IMR-90 (cell line): ENCODE results near the gene CPN2. TPM values are rescaled to one million over a fixed set of nuclear protein-coding genes. Genes with fewer than 3 reads are reported as not detected.

ENCODE experiments used
- ATAC-seq: fragments of 200-7000 bp; cut with Tn5 transposase; 2 replicates; pipeline ENCODE4 v1.9.1; 2020; ENCODE audit warnings: low read depth, mild to moderate bottlenecking, moderate library complexity
- BruUV-seq: library from RNA; stranded (reverse); fragments of 400-500 nt; replicated peaks from 2 replicates; lab custom pipeline; 2021; lab: Mats Ljungman, UMichigan
- CTCF ChIA-PET: fragments of 300-600 bp; formaldehyde crosslinking; extraction: SDS; loops from one replicate; lab custom pipeline; 2021; ENCODE audit warnings: antibody characterized with exemption; lab: Yijun Ruan, JAX
- POLR2A ChIA-PET: fragments of 300-600 bp; sonication (Branson Sonifier 250); formaldehyde crosslinking; loops from one replicate; lab custom pipeline; 2022; ENCODE audit warnings: antibody characterized with exemption; ENCODE audit not compliant: unreplicated experiment; lab: Charles Lee
- DNase-seq: peaks from one replicate; pipeline ENCODE4 v3.0.0; 2013
- H2AFZ ChIP-seq: replicated peaks from 2 replicates; pipeline ENCODE3; 2013; ENCODE audit warnings: low read length, mild to moderate bottlenecking; ENCODE audit not compliant: poor library complexity
- H2AK5ac ChIP-seq: 2 replicates; pipeline ENCODE4 v1.6.1; 2013; ENCODE audit warnings: low read depth, low read length, inconsistent platforms
- H2AK9ac ChIP-seq: replicated peaks from 2 replicates; pipeline ENCODE3; 2013; ENCODE audit warnings: mild to moderate bottlenecking, low read depth, low read length, moderate library complexity; ENCODE audit not compliant: poor library complexity
- H2BK120ac ChIP-seq: 2 replicates; pipeline ENCODE4 v1.6.1; 2013; ENCODE audit warnings: low read depth, low read length, inconsistent platforms
- H2BK15ac ChIP-seq: 3 replicates; pipeline ENCODE4 v1.6.1; 2013; ENCODE audit warnings: low read depth, low read length, inconsistent platforms
- H2BK20ac ChIP-seq: 2 replicates; pipeline ENCODE4 v1.6.1; 2013; ENCODE audit warnings: low read depth, mild to moderate bottlenecking, inconsistent platforms, low read length, moderate library complexity
- H2BK5ac ChIP-seq: 2 replicates; pipeline ENCODE4 v1.6.1; 2013; ENCODE audit warnings: mild to moderate bottlenecking, low read depth, low read length, inconsistent platforms; ENCODE audit not compliant: poor library complexity, severe bottlenecking
- H3K14ac ChIP-seq: replicated peaks from 2 replicates; pipeline ENCODE4 v1.6.1; 2013; ENCODE audit warnings: low read depth, low read length, inconsistent platforms
- H3K18ac ChIP-seq: 2 replicates; pipeline ENCODE4 v1.6.1; 2013; ENCODE audit warnings: low read depth, low read length, control low read depth
- H3K23ac ChIP-seq: 2 replicates; pipeline ENCODE4 v1.6.1; 2013; ENCODE audit warnings: low read depth, low read length, inconsistent platforms
- H3K27ac ChIP-seq: 2 replicates; pipeline ENCODE4 v1.5.1; 2013; ENCODE audit warnings: mild to moderate bottlenecking, control low read depth, low read length; ENCODE audit not compliant: insufficient read depth
- H3K27me3 ChIP-seq: 2 replicates; pipeline ENCODE4 v1.6.1; 2013; ENCODE audit warnings: low read length; ENCODE audit not compliant: control insufficient read depth, insufficient read depth
- H3K36me3 ChIP-seq: 2 replicates; pipeline ENCODE4 v1.6.1; 2013; ENCODE audit warnings: low read length, mixed read lengths; ENCODE audit not compliant: control insufficient read depth, insufficient read depth
- H3K4ac ChIP-seq: 2 replicates; pipeline ENCODE4 v1.6.1; 2013; ENCODE audit warnings: low read depth, low read length, inconsistent platforms
- H3K4me1 ChIP-seq: 2 replicates; pipeline ENCODE4 v1.6.1; 2013; ENCODE audit warnings: low read length, mixed read lengths; ENCODE audit not compliant: control insufficient read depth, insufficient read depth
- H3K4me2 ChIP-seq: 2 replicates; pipeline ENCODE4 v1.6.1; 2013; ENCODE audit warnings: low read depth, mild to moderate bottlenecking, control low read depth, low read length, moderate library complexity
- H3K4me3 ChIP-seq: 2 replicates; pipeline ENCODE4 v1.5.1; 2013; ENCODE audit warnings: low read depth, mild to moderate bottlenecking, control low read depth, low read length, moderate library complexity; ENCODE audit not compliant: insufficient read depth
- H3K56ac ChIP-seq: 2 replicates; pipeline ENCODE4 v1.6.1; 2013; ENCODE audit warnings: low read length, inconsistent platforms; ENCODE audit not compliant: insufficient read depth; ENCODE audit errors: extremely low read depth
- H3K79me1 ChIP-seq, 2 experiments: 2 replicates each; pipeline ENCODE4 v1.6.1; 2013; ENCODE audit warnings: low read length in 2 of 2, inconsistent platforms in 1 of 2, low read depth in 1 of 2
- H3K9ac ChIP-seq: 2 replicates; pipeline ENCODE4 v1.6.1; 2013; ENCODE audit warnings: low read depth, low read length, control low read depth
- H3K9me1 ChIP-seq: 2 replicates; pipeline ENCODE4 v1.6.1; 2013; ENCODE audit warnings: low read length, inconsistent platforms; ENCODE audit not compliant: insufficient read depth
- H3K9me3 ChIP-seq: 2 replicates; pipeline ENCODE4 v1.6.1; 2013; ENCODE audit warnings: low read length; ENCODE audit not compliant: control insufficient read depth, insufficient read depth
- H4K20me1 ChIP-seq: 2 replicates; pipeline ENCODE4 v1.6.1; 2013; ENCODE audit warnings: low read length, inconsistent platforms; ENCODE audit not compliant: insufficient read depth
- H4K5ac ChIP-seq: 2 replicates; pipeline ENCODE4 v1.6.1; 2013; ENCODE audit warnings: mild to moderate bottlenecking, low read depth, low read length, control low read depth
- H4K8ac ChIP-seq, 2 experiments: 2 replicates each; pipeline ENCODE4 v1.6.1; 2013; ENCODE audit warnings: low read depth in 2 of 2, low read length in 2 of 2, control low read depth in 1 of 2, inconsistent platforms in 1 of 2
- H4K91ac ChIP-seq: 2 replicates; pipeline ENCODE4 v1.6.1; 2013; ENCODE audit warnings: low read depth, low read length, inconsistent platforms; ENCODE audit not compliant: insufficient read depth
- BHLHE40 ChIP-seq: fragments of 150-350 bp; IDR thresholded peaks from 2 replicates; pipeline ENCODE4 v1.6.1; 2016; ENCODE audit warnings: mild to moderate bottlenecking, low read depth, low read length
- CHD1 ChIP-seq: IDR thresholded peaks from 2 replicates; pipeline ENCODE4 v1.6.1; 2012; ENCODE audit warnings: low read depth, low read length, improper control_type of control experiment
- CTCF ChIP-seq: conservative IDR thresholded peaks from 2 replicates; pipeline ENCODE4 v1.5.1; 2012; ENCODE audit warnings: mild to moderate bottlenecking, low read depth, low read length, improper control_type of control experiment
- FOS ChIP-seq: fragments of 150-350 bp; IDR thresholded peaks from 2 replicates; pipeline ENCODE4 v1.6.1; 2016; ENCODE audit warnings: low read depth, low read length
- MAFK ChIP-seq: IDR thresholded peaks from 2 replicates; pipeline ENCODE4 v1.6.1; 2012; ENCODE audit warnings: low read depth, low read length, improper control_type of control experiment
- MAZ ChIP-seq: IDR thresholded peaks from 2 replicates; pipeline ENCODE4 v1.6.1; 2012; ENCODE audit warnings: low read depth, mild to moderate bottlenecking, low read length, improper control_type of control experiment, moderate library complexity, borderline replicate concordance
- MXI1 ChIP-seq: IDR thresholded peaks from 2 replicates; pipeline ENCODE4 v1.6.1; 2012; ENCODE audit warnings: low read depth, mild to moderate bottlenecking, low read length, moderate library complexity, borderline replicate concordance
- NFE2L2 ChIP-seq: fragments of 150-350 bp; IDR thresholded peaks from 2 replicates; pipeline ENCODE4 v1.6.1; 2016; ENCODE audit warnings: low read depth, mild to moderate bottlenecking, low read length
- POLR2A ChIP-seq: IDR thresholded peaks from 2 replicates; pipeline ENCODE4 v1.6.1; 2012; ENCODE audit warnings: mild to moderate bottlenecking, low read depth, low read length
- RAD21 ChIP-seq: IDR thresholded peaks from 2 replicates; pipeline ENCODE4 v1.6.1; 2012; ENCODE audit warnings: low read length, improper control_type of control experiment
- RCOR1 ChIP-seq: IDR thresholded peaks from 2 replicates; pipeline ENCODE4 v1.6.1; 2012; ENCODE audit warnings: mild to moderate bottlenecking, low read length, improper control_type of control experiment; ENCODE audit not compliant: insufficient replicate concordance
- RFX5 ChIP-seq: IDR thresholded peaks from 2 replicates; pipeline ENCODE4 v1.8.0; 2012; ENCODE audit warnings: low read depth, mild to moderate bottlenecking, low read length, moderate library complexity
- SMC3 ChIP-seq: fragments of 150-350 bp; IDR thresholded peaks from 2 replicates; pipeline ENCODE4 v1.6.1; 2016; ENCODE audit warnings: low read depth, mild to moderate bottlenecking, antibody characterized with exemption, low read length, moderate library complexity
- WGBS, 2 experiments: methylation state at CpG; one replicate each; pipeline versions ENCODE4 v1.1.5 to v1.1.7; 2013; ENCODE audit warnings: missing lambda C conversion rate in 2 of 2; ENCODE audit not compliant: insufficient read length in 1 of 2; ENCODE audit errors: extremely low coverage in 2 of 2; 5-methylcytosine and 5-hydroxymethylcytosine counted together
- dilution Hi-C: fragments of 300-500 bp; cut with HindIII; formaldehyde crosslinking; loops from one replicate; pipeline ENCODE4 v1.14.3; 2018; ENCODE audit warnings: low sequenced_read_pairs; ENCODE audit not compliant: unreplicated experiment
- in situ Hi-C: fragments of 300-500 bp; cut with MboI; formaldehyde crosslinking; loops from 3 replicates; pipeline ENCODE4 v1.14.3; 2019; ENCODE audit warnings: low sequenced_read_pairs, inconsistent platforms, mixed read lengths
- intact Hi-C: fragments of 100-400 bp; cut with micrococcal nuclease; formaldehyde crosslinking; loops from 2 replicates; pipeline ENCODE4 v1.10.0; 2022
- polyA plus RNA-seq, 3 experiments: library from polyadenylated mRNA; depleted of rRNA; stranded (reverse); fragments of >200 nt; gene quantifications; 2 replicates each; pipeline ENCODE4 v1.2.3, GENCODE V29; 2012; ENCODE audit warnings: low replicate concordance in 1 of 3
- total RNA-seq: library from RNA; depleted of rRNA; stranded (reverse); fragments of >200 nt; gene quantifications from 2 replicates; pipeline ENCODE4 v1.2.3, GENCODE V29; 2012
- TF ChIP-seq, protein P1 (sequence below): fragments of 150-350 bp; IDR thresholded peaks from 2 replicates; pipeline ENCODE4 v1.6.1; 2016; ENCODE audit warnings: low read depth, mild to moderate bottlenecking, low read length, moderate library complexity, borderline replicate concordance
- TF ChIP-seq, protein P2 (sequence below): fragments of 150-350 bp; IDR thresholded peaks from 2 replicates; pipeline ENCODE4 v1.6.1; 2017; ENCODE audit warnings: mild to moderate bottlenecking, antibody characterized with exemption, low read length, low read depth

CPN2 gene
- total and polyA plus RNA-seq, 2 of the 4 experiments (the other 2 are of a cell fraction), result 0.07 TPM; not detected in 1

DNA sequence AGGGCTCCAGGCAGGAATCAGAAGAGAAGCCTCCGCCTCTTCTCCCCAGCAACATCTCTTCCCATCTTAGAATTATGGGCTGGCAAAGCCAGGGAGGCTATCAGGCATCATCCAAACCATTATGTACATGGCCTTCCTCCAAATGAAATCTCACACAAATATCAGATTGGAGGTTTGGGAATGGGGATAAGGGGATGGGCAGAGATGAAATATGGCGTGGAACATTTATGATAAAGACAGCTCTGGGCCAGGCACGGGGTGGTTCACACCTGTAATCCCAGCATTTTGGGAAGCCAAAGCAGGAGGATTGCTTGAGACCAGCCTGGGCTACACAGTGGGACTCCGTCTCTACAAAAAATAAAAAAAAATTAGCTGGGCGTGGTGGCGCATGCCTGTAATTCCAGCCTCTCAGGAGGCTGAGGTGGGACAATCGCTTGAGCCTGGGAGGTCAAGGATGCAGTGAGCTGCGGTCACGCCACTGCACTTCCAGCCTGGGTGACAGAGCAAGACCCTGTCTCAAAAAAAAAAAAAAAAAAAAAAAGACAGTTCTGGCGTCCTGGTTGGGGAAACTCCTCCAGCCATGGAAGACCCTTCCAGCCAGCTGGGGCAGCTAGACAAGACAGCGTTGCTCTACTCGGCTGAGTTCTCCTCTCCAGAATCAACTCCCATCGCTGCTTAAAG lies 36.6 kb downstream of the CPN2 start:
- in situ Hi-C loops (loop anchor here (5.0 to 10.0 kb wide), 3 partner anchors 177 to 650 kb away; partner anchors contain the start of gene HES1), dilution Hi-C loops (no loop called here), intact Hi-C loops (loop anchor here (1.0 to 10.0 kb wide), 8 partner anchors 177 to 1850 kb away; no protein-coding TSS in a partner anchor)
- Histone ChIP-seq H2BK120ac (no peak overlapping the region), H2BK5ac (no peak overlapping the region), H3K9me1 (no peaks in the 10 kb centered on the region), H3K4me1 (peaks cover 3% of the 10 kb centered on the region; the same call in 1 of the 2 replicates), H4K5ac (no peak overlapping the region), H3K27ac (no peak overlapping the region), H3K4ac (no peak overlapping the region), H3K4me2 (no peak overlapping the region; the same call in 1 of the 2 replicates), H2AK5ac (no peak overlapping the region), H2BK15ac (no peak overlapping the region), H3K27me3 (peaks cover 67% of the 10 kb centered on the region), H3K56ac (no peak overlapping the region), H4K91ac (no peak overlapping the region), H3K23ac (no peak overlapping the region), H2AFZ (peak overlapping the region; percentile 90), H3K36me3 (no peaks in the 10 kb centered on the region), H3K18ac (no peak overlapping the region), H4K8ac (no peak overlapping the region), H3K9ac (no peak overlapping the region), H3K9me3 (peaks cover 12% of the 10 kb centered on the region), H2BK20ac (no peak overlapping the region), H3K4me3 (no peak overlapping the region), H2AK9ac (no peak overlapping the region), H4K20me1 (no peaks in the 10 kb centered on the region), H3K14ac (no peak overlapping the region), H3K79me1 (no peaks in the 10 kb centered on the region)
- DNase-seq (no peak), ATAC-seq (no peak)
- no CpG with 5 or more reads among the region's 13 CpGs for WGBS, 2 experiments
- POLR2A ChIA-PET, result interaction anchor here (0.5 kb wide), 1 partner anchor 173 kb away, joined by 4 read pairs; no protein-coding TSS in a partner anchor
- CTCF ChIA-PET, result interaction anchor here (0.8 kb wide), 1 partner anchor 533 kb away, joined by 3 read pairs; no protein-coding TSS in a partner anchor
- BruUV-seq, result no TSS peak
- TF ChIP-seq, protein P1, sequence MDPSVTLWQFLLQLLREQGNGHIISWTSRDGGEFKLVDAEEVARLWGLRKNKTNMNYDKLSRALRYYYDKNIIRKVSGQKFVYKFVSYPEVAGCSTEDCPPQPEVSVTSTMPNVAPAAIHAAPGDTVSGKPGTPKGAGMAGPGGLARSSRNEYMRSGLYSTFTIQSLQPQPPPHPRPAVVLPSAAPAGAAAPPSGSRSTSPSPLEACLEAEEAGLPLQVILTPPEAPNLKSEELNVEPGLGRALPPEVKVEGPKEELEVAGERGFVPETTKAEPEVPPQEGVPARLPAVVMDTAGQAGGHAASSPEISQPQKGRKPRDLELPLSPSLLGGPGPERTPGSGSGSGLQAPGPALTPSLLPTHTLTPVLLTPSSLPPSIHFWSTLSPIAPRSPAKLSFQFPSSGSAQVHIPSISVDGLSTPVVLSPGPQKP, result no peak
- no peak for TF ChIP-seq FOS
- no peak for TF ChIP-seq BHLHE40
- TF ChIP-seq CTCF, result no peak
- no peak for TF ChIP-seq POLR2A
- no peak for TF ChIP-seq SMC3
- no peak for TF ChIP-seq MAZ
- TF ChIP-seq MXI1, result no peak
- TF ChIP-seq RFX5, result no peak
- TF ChIP-seq, protein P2, sequence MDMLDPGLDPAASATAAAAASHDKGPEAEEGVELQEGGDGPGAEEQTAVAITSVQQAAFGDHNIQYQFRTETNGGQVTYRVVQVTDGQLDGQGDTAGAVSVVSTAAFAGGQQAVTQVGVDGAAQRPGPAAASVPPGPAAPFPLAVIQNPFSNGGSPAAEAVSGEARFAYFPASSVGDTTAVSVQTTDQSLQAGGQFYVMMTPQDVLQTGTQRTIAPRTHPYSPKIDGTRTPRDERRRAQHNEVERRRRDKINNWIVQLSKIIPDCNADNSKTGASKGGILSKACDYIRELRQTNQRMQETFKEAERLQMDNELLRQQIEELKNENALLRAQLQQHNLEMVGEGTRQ, result no peak
- TF ChIP-seq NFE2L2, result no peak
- TF ChIP-seq CHD1, result no peak
- no peak for TF ChIP-seq RCOR1
- no peak for TF ChIP-seq RAD21
- no peak for TF ChIP-seq MAFK
